Esophagus muscularis mucosa (tissue), 4 donors: ENCODE measurements around the gene RBMS3.

Source experiments
- EP300 ChIP-seq: sonication (generic); formaldehyde crosslinking; IDR thresholded peaks from one replicate; pipeline ENCODE4 v1.6.1; 2017; ENCODE audit warnings: antibody characterized with exemption
- POLR2A ChIP-seq: fragments of 450-650 bp; IDR thresholded peaks from one replicate; pipeline ENCODE4 v1.6.1; 2017; ENCODE audit warnings: antibody characterized with exemption, moderate library complexity, mild to moderate bottlenecking, low read depth
- POLR2AphosphoS5 ChIP-seq, 2 donors: sonication (generic); formaldehyde crosslinking; IDR thresholded peaks; one replicate each; pipeline ENCODE4 v1.6.1; 2017; ENCODE audit warnings: antibody characterized with exemption in 2 of 2
- TF ChIP-seq, protein P1 (sequence below), 3 experiments: fragments of 200-600 bp in 2 of 3; fragments of 450-650 bp in 1 of 3; sonication (generic) in 2 of 3; IDR thresholded peaks; one replicate each; pipeline ENCODE4 v1.5.1; 2017 to 2019; ENCODE audit warnings: antibody characterized with exemption in 3 of 3, mild to moderate bottlenecking in 2 of 3, moderate library complexity in 1 of 3

DNA sequence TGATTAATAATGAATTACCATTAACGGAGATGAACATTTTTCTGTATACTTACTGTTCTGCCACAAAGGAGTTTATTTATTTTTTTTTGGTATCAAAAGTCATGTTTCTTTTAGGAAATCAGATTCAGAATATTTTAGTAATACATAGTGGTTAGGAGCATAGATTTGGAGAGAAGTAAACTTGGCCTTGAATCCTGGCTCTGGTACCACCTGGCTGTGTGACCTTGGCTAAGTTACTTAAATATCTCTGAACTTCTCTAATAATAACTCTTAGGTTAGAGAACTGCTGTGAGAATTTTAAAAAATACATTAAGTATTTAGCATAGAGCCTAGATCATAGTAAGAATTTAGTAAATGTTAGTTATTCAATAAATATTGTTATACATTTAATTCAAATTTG lies 309.1 kb downstream of the RBMS3 start:
- TF ChIP-seq, protein P1, sequence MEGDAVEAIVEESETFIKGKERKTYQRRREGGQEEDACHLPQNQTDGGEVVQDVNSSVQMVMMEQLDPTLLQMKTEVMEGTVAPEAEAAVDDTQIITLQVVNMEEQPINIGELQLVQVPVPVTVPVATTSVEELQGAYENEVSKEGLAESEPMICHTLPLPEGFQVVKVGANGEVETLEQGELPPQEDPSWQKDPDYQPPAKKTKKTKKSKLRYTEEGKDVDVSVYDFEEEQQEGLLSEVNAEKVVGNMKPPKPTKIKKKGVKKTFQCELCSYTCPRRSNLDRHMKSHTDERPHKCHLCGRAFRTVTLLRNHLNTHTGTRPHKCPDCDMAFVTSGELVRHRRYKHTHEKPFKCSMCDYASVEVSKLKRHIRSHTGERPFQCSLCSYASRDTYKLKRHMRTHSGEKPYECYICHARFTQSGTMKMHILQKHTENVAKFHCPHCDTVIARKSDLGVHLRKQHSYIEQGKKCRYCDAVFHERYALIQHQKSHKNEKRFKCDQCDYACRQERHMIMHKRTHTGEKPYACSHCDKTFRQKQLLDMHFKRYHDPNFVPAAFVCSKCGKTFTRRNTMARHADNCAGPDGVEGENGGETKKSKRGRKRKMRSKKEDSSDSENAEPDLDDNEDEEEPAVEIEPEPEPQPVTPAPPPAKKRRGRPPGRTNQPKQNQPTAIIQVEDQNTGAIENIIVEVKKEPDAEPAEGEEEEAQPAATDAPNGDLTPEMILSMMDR (IDR thresholded peaks at IDR 0.05) = no peak
- TF ChIP-seq EP300 (no peak), POLR2A (no peak), POLR2AphosphoS5 (IDR thresholded peaks at IDR 0.05) (no peak)
